HG03175 (cell line): ENCODE measurements around the gene DRD4.

Source experiments
- ATAC-seq: cut with Tn5 transposase; IDR thresholded peaks from one replicate; pipeline ENCODE4 v1.9.1; 2021; ENCODE audit warnings: mild to moderate bottlenecking, moderate library complexity; ENCODE audit not compliant: unreplicated experiment

The DRD4 gene

GRCh38 chr11:620935-621814, 15.9 kb upstream of the DRD4 start:
- no peak for ATAC-seq

- no peak for ATAC-seq
Observed at GRCh38 chr11:621838-622237, 15.2 kb upstream of the DRD4 start.

DNA sequence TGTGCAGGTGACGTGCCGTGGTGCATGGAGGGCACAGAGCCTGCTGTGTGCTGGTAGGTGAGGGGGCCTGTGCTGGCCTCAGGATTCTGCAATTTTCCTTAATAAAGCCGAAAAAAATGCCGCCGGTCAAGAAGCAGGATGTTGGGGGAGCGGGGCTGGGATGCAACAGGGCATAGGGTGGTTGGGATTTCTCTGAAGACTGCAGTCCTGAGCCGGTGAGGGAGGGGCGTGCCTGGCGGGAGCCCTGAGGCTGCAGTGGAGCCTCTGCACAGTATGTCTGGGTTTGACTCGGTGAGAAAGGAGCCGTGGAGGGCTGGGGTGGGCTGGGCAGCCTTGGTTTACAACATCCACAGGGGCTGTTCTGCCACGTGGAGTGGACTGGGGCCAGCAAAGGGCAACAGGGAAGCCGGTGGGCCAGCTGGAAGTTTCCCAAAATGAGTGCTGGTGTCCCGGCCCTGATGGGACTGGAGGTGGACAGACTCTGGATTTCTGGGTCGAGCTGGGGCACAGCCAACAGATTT, 13.7 kb upstream of the DRD4 start:
- no peak for ATAC-seq

GRCh38 chr11:623999-624704, 12.9 kb upstream of the DRD4 start:
- no peak for ATAC-seq

DNA sequence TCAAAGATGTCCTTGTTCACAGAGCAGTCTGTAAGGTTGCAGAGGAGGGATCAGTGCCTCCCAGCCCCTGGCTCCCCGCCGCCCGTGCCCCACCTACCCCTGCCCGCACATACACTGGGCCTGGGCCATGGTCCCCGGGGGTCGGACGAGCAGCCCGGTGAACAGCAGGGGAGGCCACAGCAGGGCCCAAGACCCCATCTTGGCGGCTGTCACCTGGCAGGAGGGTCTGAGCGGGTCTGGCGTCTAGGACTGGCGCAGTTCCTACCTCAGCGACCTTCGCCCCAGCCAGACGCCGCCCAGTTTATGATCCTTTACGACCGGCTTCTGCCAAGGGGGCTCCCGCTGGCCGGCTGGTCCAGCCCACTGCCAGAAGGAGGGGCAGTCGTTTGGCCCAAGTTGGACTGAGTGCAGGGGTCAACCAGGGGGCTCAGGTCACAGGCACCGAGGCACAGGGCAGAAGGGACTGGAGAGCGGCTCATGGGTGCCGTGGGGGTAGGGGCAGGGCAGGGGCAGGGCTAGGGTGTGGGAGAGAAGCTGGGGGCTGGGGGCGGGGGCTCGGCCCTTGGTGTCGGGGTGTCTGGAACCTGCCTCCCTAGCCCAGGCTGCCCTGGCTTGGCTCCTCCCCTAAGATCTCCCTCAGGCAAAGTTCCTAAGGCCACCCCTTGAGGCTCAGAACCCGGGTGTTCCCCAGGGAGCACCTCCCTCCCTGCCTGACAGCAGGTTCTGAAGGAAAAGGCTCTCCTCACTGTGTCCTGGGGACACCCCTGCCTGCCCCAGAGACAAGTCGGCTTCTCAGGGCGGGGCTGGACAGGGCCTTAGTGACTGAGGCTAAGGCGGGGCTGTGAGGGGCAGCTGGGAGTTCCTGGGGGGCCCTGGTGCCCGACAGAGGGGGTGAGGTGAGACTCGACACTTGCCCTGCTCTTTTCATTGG, 12.1 kb upstream of the DRD4 start, which contains the start of gene CDHR5:
CDHR5 (minus strand) TSS at position 251 of the 931 bp plus-strand sequence; CDS start at position 198, 53 bp downstream.
- ATAC-seq, result no peak

GRCh38 chr11:625636-626268, 11.3 kb upstream of the DRD4 start:
- no peak for ATAC-seq

- no peak for ATAC-seq
Observed at GRCh38 chr11:626475-627307, 10.4 kb upstream of the DRD4 start, which contains the start of gene SCT. Gene SCT, minus strand, starts transcription at chr11:627181. Its CDS starts 38 bp downstream, at chr11:627143.

GRCh38 chr11:627308-627576, 9.8 kb upstream of the DRD4 start:
- ATAC-seq, result no peak

GRCh38 chr11:628056-628455, 9.0 kb upstream of the DRD4 start:
- no peak for ATAC-seq

DNA sequence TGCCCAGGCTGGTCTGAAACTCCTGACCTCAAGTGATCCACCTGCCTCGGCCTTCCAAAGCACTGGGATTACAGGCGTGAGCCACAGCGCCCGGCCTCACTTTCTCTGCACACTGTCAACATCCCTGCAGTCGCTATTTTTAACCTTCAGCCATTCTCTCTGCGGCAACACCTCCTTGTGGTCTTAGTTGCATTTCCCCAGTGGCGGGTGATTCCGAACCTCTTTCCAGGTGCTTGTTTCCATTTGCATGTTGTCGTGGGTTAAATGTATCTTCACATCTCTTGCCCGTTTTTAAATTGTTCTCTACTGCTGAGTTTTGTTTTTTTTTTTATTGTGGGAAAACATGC, 7.9 kb upstream of the DRD4 start:
- no peak for ATAC-seq

DNA sequence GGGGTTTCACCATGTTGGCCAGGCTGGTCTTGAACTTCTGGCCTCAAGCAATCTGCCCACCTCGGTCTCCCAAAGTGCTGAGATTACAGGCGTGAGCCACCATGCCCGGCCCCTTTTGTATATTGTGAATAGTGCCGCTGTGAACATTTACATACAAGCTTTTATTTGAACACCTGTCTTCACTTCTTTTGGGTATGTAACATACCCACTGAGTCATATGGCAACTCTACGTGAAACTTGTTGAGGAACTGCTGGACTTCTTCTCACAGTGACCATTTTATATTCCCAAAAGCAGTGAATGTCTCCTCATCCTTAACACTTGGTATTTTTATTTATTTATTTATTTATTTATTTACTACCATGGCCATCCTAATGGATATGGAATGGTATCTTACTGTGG, 6.2 kb upstream of the DRD4 start:
- no peak for ATAC-seq

- no peak for ATAC-seq
Observed at GRCh38 chr11:635945-636510, 1.0 kb upstream of the DRD4 start.

DNA sequence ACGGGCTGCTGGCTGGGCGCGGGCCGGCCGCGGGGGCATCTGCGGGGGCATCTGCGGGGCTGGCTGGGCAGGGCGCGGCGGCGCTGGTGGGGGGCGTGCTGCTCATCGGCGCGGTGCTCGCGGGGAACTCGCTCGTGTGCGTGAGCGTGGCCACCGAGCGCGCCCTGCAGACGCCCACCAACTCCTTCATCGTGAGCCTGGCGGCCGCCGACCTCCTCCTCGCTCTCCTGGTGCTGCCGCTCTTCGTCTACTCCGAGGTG, 194 bp downstream of the DRD4 start:
- no peak for ATAC-seq

DNA sequence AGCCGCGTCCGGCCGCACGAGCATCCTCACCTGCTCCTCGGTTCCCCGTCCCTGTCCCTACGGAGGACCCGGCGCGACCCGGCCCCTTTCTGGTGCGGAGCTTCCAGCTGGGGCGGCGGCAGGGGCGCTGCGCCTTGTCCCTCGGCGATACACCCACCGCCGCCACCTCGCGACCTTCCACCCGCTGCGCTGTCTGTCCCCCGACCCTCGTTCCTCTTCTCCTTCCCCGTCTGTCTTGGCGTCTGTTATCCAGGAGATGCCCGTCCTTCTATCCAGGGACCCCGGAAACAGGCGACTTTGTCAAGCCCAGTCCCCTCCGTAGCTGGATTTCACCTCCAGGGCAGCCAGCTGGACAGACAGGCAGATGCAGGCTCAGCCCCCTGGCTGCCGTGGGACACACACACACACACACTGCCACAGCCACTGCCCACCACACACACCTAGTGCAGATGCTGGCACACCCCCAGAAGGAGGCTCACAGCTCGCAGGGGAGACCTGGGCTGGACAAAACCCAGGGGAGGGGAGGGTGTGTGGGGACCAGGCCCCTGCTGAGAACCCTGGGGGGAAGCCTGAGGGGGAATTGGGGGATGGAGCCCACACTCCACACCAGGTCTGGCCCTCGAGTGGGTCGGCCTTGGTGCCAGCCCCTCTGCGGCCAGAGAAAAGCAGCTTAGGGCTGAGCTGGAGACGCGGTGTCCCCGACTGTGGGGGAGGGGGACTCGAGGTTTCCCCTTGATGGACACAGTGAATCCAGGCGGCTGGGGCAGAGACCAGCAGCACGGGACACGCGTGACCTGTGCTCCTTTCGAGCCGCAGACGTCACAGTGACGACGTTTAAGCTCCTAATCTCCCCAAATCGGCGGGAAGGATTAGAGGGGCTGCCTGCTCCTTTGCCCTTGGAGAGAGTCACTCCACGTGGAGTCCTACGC, 788 bp downstream of the DRD4 start:
- ATAC-seq, result no peak

DNA sequence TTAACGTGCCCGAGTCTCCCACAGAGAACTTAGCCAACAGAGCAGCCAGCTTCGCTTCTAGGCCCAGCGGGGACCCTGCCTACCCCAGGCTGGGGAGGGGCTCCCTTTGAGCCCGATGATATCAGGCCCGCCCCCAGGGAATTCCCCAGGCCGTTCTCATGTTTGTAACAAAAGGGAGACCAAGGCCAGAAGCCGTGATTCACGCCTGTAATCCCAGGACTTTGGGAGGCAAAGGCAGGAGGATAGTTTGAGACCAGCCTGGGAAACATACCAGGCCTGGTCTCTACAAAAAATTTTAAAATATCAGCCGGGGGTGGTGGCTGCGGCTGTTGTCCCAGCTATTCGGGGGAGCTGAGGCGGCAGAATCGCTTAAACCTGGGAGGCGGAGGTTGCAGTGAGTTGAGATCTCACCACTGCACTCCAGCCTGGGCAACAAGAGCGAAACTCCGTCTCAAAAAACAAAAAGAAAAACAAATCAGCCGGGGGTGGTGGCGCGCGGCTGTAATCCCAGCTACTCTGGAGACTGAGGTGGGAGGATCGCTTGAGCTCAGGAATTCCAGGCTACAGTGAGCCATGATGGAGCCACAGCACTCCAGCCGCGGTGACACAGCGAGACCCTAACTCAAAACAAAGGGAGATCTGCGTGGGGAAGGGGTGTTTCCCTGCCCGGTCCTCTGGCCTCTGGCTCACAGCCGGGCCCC, 1.7 kb downstream of the DRD4 start:
- ATAC-seq, result no peak

DNA sequence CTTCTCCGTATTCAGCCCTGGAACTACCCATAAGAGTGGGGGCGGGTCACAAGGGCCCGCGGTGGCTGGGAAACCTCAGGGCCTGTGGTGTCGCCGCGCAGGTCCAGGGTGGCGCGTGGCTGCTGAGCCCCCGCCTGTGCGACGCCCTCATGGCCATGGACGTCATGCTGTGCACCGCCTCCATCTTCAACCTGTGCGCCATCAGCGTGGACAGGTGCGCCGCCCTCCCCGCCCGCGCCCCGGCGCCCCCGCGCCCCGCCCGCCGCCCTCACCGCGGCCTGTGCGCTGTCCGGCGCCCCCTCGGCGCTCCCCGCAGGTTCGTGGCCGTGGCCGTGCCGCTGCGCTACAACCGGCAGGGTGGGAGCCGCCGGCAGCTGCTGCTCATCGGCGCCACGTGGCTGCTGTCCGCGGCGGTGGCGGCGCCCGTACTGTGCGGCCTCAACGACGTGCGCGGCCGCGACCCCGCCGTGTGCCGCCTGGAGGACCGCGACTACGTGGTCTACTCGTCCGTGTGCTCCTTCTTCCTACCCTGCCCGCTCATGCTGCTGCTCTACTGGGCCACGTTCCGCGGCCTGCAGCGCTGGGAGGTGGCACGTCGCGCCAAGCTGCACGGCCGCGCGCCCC, 2.4 kb downstream of the DRD4 start:
- ATAC-seq, result no peak

- ATAC-seq, result no peak
Observed at GRCh38 chr11:640021-640706, 3.1 kb downstream of the DRD4 start.
